Effector memory CD4-positive, alpha-beta T cell (primary cell): ENCODE data around the gene TTC13.

Source experiments
- DNase-seq, 3 donors: peaks; one replicate each; pipeline ENCODE4 v3.0.0-alpha.2; 2020
- H3K27ac ChIP-seq: 2 replicates; pipeline ENCODE4 v1.7.0; 2013; ENCODE audit warnings: mild to moderate bottlenecking, low read length, moderate library complexity; ENCODE audit not compliant: insufficient read depth, poor library complexity, severe bottlenecking
- H3K27me3 ChIP-seq: replicated peaks from 2 replicates; pipeline ENCODE4 v1.7.0; 2013; ENCODE audit warnings: mild to moderate bottlenecking, low read length; ENCODE audit not compliant: insufficient read depth, control insufficient read depth, poor library complexity, severe bottlenecking
- H3K36me3 ChIP-seq: 2 replicates; pipeline ENCODE4 v1.7.0; 2013; ENCODE audit warnings: mild to moderate bottlenecking, low read length, moderate library complexity; ENCODE audit not compliant: control insufficient read depth, insufficient read depth
- H3K4me1 ChIP-seq: 2 replicates; pipeline ENCODE4 v1.7.0; 2013; ENCODE audit warnings: low read length, mild to moderate bottlenecking; ENCODE audit not compliant: control insufficient read depth, insufficient read depth, poor library complexity, severe bottlenecking
- H3K4me3 ChIP-seq: 2 replicates; pipeline ENCODE4 v1.7.0; 2013; ENCODE audit warnings: low read length, low read depth, mild to moderate bottlenecking; ENCODE audit not compliant: insufficient read depth, poor library complexity, severe bottlenecking
- H3K9me3 ChIP-seq: 2 replicates; pipeline ENCODE4 v1.7.0; 2013; ENCODE audit warnings: mild to moderate bottlenecking, low read length, moderate library complexity; ENCODE audit not compliant: control insufficient read depth

Gene TTC13

GRCh38 chr1:230899841-230900251 lies 78.8 kb downstream of the TTC13 start:
- H3K4me3 ChIP-seq = no peak overlapping the region
- no peak overlapping the region for H3K27ac ChIP-seq
- no peaks in the 10 kb centered on the region for H3K27me3 ChIP-seq
- no peaks in the 10 kb centered on the region for H3K4me1 ChIP-seq
- peaks cover 5% of the 10 kb centered on the region for H3K36me3 ChIP-seq
- DNase-seq = no peak
- H3K9me3 ChIP-seq = no peaks in the 10 kb centered on the region

- no peak overlapping the region for H3K27ac ChIP-seq
- H3K9me3 ChIP-seq = no peaks in the 10 kb centered on the region
- no peaks in the 10 kb centered on the region for H3K27me3 ChIP-seq
- no peak for DNase-seq
- no peaks in the 10 kb centered on the region for H3K4me1 ChIP-seq
- no peaks in the 10 kb centered on the region for H3K36me3 ChIP-seq
- H3K4me3 ChIP-seq = no peak overlapping the region
These were observed 79.9 kb downstream of the TTC13 start for GRCh38 chr1:230898748-230899147.

- H3K27ac ChIP-seq = no peak overlapping the region
- no peaks in the 10 kb centered on the region for H3K27me3 ChIP-seq
- no peaks in the 10 kb centered on the region for H3K36me3 ChIP-seq
- H3K4me1 ChIP-seq = no peaks in the 10 kb centered on the region
- H3K9me3 ChIP-seq = no peaks in the 10 kb centered on the region
- no peak for DNase-seq
- H3K4me3 ChIP-seq = no peak overlapping the region
These were observed 80.5 kb downstream of the TTC13 start for GRCh38 chr1:230898144-230898543.

- Histone ChIP-seq H3K4me3 (no peak overlapping the region), H3K4me1 (no peaks in the 10 kb centered on the region), H3K36me3 (no peaks in the 10 kb centered on the region), H3K27me3 (no peaks in the 10 kb centered on the region), H3K9me3 (no peaks in the 10 kb centered on the region), H3K27ac (no peak overlapping the region)
- no peak for DNase-seq
These were observed 81.9 kb downstream of the TTC13 start for GRCh38 chr1:230896779-230897178.

- Histone ChIP-seq H3K4me1 (no peaks in the 10 kb centered on the region), H3K4me3 (no peak overlapping the region), H3K27ac (no peak overlapping the region), H3K36me3 (no peaks in the 10 kb centered on the region), H3K9me3 (no peaks in the 10 kb centered on the region), H3K27me3 (no peaks in the 10 kb centered on the region)
- no peak for DNase-seq
These were observed 83.2 kb downstream of the TTC13 start for GRCh38 chr1:230895452-230895851.

GRCh38 chr1:230894664-230895063 lies 84.0 kb downstream of the TTC13 start:
- H3K36me3 ChIP-seq = no peaks in the 10 kb centered on the region
- H3K9me3 ChIP-seq = no peaks in the 10 kb centered on the region
- DNase-seq = no peak
- H3K4me1 ChIP-seq = no peaks in the 10 kb centered on the region
- no peak overlapping the region for H3K27ac ChIP-seq
- no peaks in the 10 kb centered on the region for H3K27me3 ChIP-seq
- no peak overlapping the region for H3K4me3 ChIP-seq

- no peaks in the 10 kb centered on the region for H3K36me3 ChIP-seq
- no peak for DNase-seq
- no peak overlapping the region for H3K27ac ChIP-seq
- H3K9me3 ChIP-seq = no peaks in the 10 kb centered on the region
- H3K4me1 ChIP-seq = no peaks in the 10 kb centered on the region
- no peaks in the 10 kb centered on the region for H3K27me3 ChIP-seq
- no peak overlapping the region for H3K4me3 ChIP-seq
These were observed 84.6 kb downstream of the TTC13 start for GRCh38 chr1:230894032-230894431.

- H3K27ac ChIP-seq = no peak overlapping the region
- DNase-seq = no peak
- H3K4me1 ChIP-seq = no peaks in the 10 kb centered on the region
- no peak overlapping the region for H3K4me3 ChIP-seq
- no peaks in the 10 kb centered on the region for H3K36me3 ChIP-seq
- no peaks in the 10 kb centered on the region for H3K27me3 ChIP-seq
- H3K9me3 ChIP-seq = no peaks in the 10 kb centered on the region
These were observed 86.6 kb downstream of the TTC13 start for GRCh38 chr1:230892018-230892491.

GRCh38 chr1:230891413-230891812 lies 87.2 kb downstream of the TTC13 start:
- no peak overlapping the region for H3K4me3 ChIP-seq
- H3K27ac ChIP-seq = no peak overlapping the region
- no peaks in the 10 kb centered on the region for H3K36me3 ChIP-seq
- H3K27me3 ChIP-seq = no peaks in the 10 kb centered on the region
- no peaks in the 10 kb centered on the region for H3K4me1 ChIP-seq
- DNase-seq = no peak
- H3K9me3 ChIP-seq = no peaks in the 10 kb centered on the region

- Histone ChIP-seq H3K4me3 (no peak overlapping the region), H3K27ac (no peak overlapping the region), H3K36me3 (no peaks in the 10 kb centered on the region), H3K4me1 (no peaks in the 10 kb centered on the region), H3K9me3 (no peaks in the 10 kb centered on the region), H3K27me3 (no peaks in the 10 kb centered on the region)
- DNase-seq = no peak
These were observed 94.0 kb downstream of the TTC13 start for GRCh38 chr1:230884646-230885045.

GRCh38 chr1:230883967-230884366 lies 94.7 kb downstream of the TTC13 start:
- Histone ChIP-seq H3K36me3 (no peaks in the 10 kb centered on the region), H3K27ac (no peak overlapping the region), H3K4me1 (no peaks in the 10 kb centered on the region), H3K27me3 (no peaks in the 10 kb centered on the region), H3K4me3 (no peak overlapping the region), H3K9me3 (no peaks in the 10 kb centered on the region)
- no peak for DNase-seq
